BJ (cell line): Measurements from ENCODE around the gene SLC66A1. TPM values are rescaled to one million over a fixed set of nuclear protein-coding genes. Genes with fewer than 3 reads are reported as not detected.

Source experiments
- CTCF ChIA-PET: fragments of 350-600 bp; formaldehyde crosslinking; extraction: SDS; loops from one replicate; lab custom pipeline; 2021; ENCODE audit warnings: antibody characterized with exemption, inconsistent platforms; lab: Yijun Ruan, JAX
- POLR2A ChIA-PET: fragments of 300-600 bp; sonication (Branson Sonifier 250); formaldehyde crosslinking; extraction: SDS; loops from one replicate; lab custom pipeline; 2021; ENCODE audit warnings: antibody characterized with exemption; lab: Charles Lee
- DNase-seq: peaks from one replicate; pipeline ENCODE4 v3.0.0-alpha.2; 2011; ENCODE audit warnings: low read depth
- H3K27me3 ChIP-seq: 2 replicates; pipeline ENCODE4 v1.6.0; 2011; ENCODE audit warnings: low read length; ENCODE audit not compliant: control insufficient read depth, insufficient read depth
- H3K36me3 ChIP-seq: 2 replicates; pipeline ENCODE4 v1.5.1; 2011; ENCODE audit warnings: low read length; ENCODE audit not compliant: control insufficient read depth, insufficient read depth
- H3K4me3 ChIP-seq: 2 replicates; pipeline ENCODE4 v1.5.1; 2011; ENCODE audit warnings: low read depth, mild to moderate bottlenecking, control low read depth, low read length
- polyA plus RNA-seq: library from polyadenylated mRNA; depleted of rRNA; stranded (reverse); fragments of >200 nt; gene quantifications from 2 replicates; pipeline ENCODE4 v1.2.3, GENCODE V29; 2011
- TF ChIP-seq, protein P1 (sequence below): IDR thresholded peaks from 2 replicates; pipeline ENCODE4 v1.5.1; 2011; ENCODE audit warnings: low read depth, mild to moderate bottlenecking, control low read depth, inconsistent platforms, low read length, moderate library complexity; ENCODE audit not compliant: insufficient read depth

Gene SLC66A1
- polyA plus RNA-seq, 1 experiment = 17.7 TPM

DNA sequence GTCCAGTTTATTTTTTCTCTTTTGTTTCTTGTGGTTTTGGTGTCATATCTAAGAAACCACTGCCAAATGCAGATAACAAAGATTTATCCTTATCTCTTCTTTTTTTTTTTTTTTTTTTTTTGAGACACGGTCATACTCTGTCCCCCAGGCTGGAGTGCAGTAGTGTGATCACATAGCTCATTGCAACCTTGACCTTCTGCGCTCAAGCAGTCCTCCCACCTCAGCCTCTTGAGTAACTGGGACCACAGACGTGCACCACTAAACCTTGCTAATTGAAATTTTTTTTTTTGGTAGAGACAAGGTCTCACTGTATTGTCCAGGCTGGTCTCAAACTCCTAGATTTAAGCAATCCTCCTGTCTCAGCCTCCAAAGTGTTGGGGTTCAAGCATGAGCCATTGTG lies 8.9 kb downstream of the SLC66A1 start:
- POLR2A ChIA-PET = no interaction called here
- DNase-seq = no peak
- CTCF ChIA-PET = interaction anchor here (0.5 kb wide), 1 partner anchor 262 kb away, joined by 3 read pairs; no protein-coding TSS in a partner anchor
- TF ChIP-seq, protein P1, sequence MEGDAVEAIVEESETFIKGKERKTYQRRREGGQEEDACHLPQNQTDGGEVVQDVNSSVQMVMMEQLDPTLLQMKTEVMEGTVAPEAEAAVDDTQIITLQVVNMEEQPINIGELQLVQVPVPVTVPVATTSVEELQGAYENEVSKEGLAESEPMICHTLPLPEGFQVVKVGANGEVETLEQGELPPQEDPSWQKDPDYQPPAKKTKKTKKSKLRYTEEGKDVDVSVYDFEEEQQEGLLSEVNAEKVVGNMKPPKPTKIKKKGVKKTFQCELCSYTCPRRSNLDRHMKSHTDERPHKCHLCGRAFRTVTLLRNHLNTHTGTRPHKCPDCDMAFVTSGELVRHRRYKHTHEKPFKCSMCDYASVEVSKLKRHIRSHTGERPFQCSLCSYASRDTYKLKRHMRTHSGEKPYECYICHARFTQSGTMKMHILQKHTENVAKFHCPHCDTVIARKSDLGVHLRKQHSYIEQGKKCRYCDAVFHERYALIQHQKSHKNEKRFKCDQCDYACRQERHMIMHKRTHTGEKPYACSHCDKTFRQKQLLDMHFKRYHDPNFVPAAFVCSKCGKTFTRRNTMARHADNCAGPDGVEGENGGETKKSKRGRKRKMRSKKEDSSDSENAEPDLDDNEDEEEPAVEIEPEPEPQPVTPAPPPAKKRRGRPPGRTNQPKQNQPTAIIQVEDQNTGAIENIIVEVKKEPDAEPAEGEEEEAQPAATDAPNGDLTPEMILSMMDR = no peak
- Histone ChIP-seq H3K27me3 (no peaks in the 10 kb centered on the region), H3K36me3 (peaks cover 23% of the 10 kb centered on the region), H3K4me3 (no peak overlapping the region)

DNA sequence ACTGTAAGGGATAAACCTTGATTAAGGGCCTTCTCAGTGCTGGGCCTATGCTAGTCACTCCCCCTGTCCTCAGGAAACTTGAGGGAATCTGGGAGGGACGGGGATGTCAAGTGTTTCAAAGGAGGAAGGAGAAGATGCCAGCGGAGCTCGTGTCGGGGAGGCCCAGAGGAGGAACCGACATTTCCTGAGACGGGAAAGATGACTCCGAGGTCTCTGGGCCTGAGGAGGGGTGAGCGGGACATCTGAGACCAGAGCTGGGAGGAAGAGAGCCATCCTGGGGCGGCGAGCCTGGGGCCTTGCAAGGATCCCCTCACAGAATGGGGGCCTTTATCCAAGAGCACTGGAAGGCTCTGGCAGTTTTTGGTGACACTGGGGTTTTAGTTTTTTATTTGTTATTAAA lies 10.4 kb downstream of the SLC66A1 start:
- Histone ChIP-seq H3K4me3 (no peak overlapping the region), H3K27me3 (no peaks in the 10 kb centered on the region), H3K36me3 (peaks cover 33% of the 10 kb centered on the region)
- CTCF ChIA-PET = interaction anchor here (0.8 to 1.6 kb wide), 2 partner anchors 11 to 22 kb away, joined by 3 read pairs; no protein-coding TSS in a partner anchor
- no peak for DNase-seq
- POLR2A ChIA-PET = no interaction called here
- TF ChIP-seq, protein P1 = no peak

- POLR2A ChIA-PET = no interaction called here
- TF ChIP-seq, protein P1 = no peak
- H3K27me3 ChIP-seq = no peaks in the 10 kb centered on the region
- no peak overlapping the region for H3K4me3 ChIP-seq
- peaks cover 35% of the 10 kb centered on the region for H3K36me3 ChIP-seq
- CTCF ChIA-PET = no interaction called here
- DNase-seq = no peak
Measured at GRCh38 chr1:19323987-19324664, 12.0 kb downstream of the SLC66A1 start.

DNA sequence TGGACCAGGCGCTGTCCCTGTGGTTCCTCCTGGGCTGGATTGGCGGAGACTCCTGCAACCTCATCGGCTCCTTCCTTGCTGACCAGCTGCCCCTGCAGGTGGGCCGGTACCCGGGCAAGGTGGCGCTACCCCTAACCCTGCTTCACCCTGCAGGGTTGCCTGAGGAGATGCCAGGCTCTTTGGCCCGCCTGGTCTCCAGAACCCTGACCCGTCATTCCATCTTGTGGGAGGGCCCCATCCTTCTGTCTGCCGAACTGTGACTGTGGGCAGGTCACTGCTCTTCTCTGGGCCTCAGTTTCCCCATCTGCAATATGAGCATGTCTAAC lies 12.5 kb downstream of the SLC66A1 start:
- ChIA-PET CTCF (no interaction called here), POLR2A (no interaction called here)
- H3K27me3 ChIP-seq = no peaks in the 10 kb centered on the region
- H3K36me3 ChIP-seq = peaks cover 35% of the 10 kb centered on the region
- TF ChIP-seq, protein P1 = no peak
- DNase-seq = no peak
- H3K4me3 ChIP-seq = no peak overlapping the region

- Histone ChIP-seq H3K27me3 (no peaks in the 10 kb centered on the region), H3K36me3 (peaks cover 32% of the 10 kb centered on the region), H3K4me3 (no peak overlapping the region)
- ChIA-PET POLR2A (no interaction called here), CTCF (no interaction called here)
- no peak for DNase-seq
- TF ChIP-seq, protein P1 = no peak
Measured at GRCh38 chr1:19325368-19325957, 13.3 kb downstream of the SLC66A1 start.
